MCF 10A (cell line): Measurements from ENCODE around the gene TRIM28. TPM values are rescaled to one million over a fixed set of nuclear protein-coding genes. Genes with fewer than 3 reads are reported as not detected.

Experiments used
- BruUV-seq: library from RNA; stranded (reverse); fragments of 400-500 nt; replicated peaks from 2 replicates; lab custom pipeline; 2021; lab: Mats Ljungman, UMichigan
- CTCF ChIA-PET: fragments of 300-600 bp; sonication (Branson Sonifier 250); formaldehyde crosslinking; extraction: SDS; loops from one replicate; lab custom pipeline; 2021; ENCODE audit warnings: antibody characterized with exemption, inconsistent platforms; lab: Yijun Ruan, JAX
- POLR2A ChIA-PET: fragments of 300-600, 350-650 bp; sonication (Branson Sonifier 250); formaldehyde crosslinking; extraction: SDS; loops from one replicate; lab custom pipeline; 2020; ENCODE audit warnings: antibody characterized with exemption, inconsistent platforms; lab: Yijun Ruan, JAX
- DNase-seq: peaks from one replicate; pipeline ENCODE4 v3.0.0-alpha.2; 2018; ENCODE audit not compliant: unreplicated experiment
- H3K27ac Mint-ChIP-seq: one replicate; pipeline ENCODE4 v1.8.0; 2022; ENCODE audit warnings: mild to moderate bottlenecking, low read depth, mixed read lengths; ENCODE audit not compliant: unreplicated experiment
- H3K27me3 Mint-ChIP-seq: one replicate; pipeline ENCODE4 v1.8.0; 2022; ENCODE audit warnings: mixed read lengths; ENCODE audit not compliant: insufficient read depth, unreplicated experiment
- H3K36me3 Mint-ChIP-seq: one replicate; pipeline ENCODE4 v1.8.0; 2022; ENCODE audit warnings: mild to moderate bottlenecking, moderate library complexity, mixed read lengths; ENCODE audit not compliant: insufficient read depth, unreplicated experiment
- H3K4me1 Mint-ChIP-seq: one replicate; pipeline ENCODE4 v1.8.0; 2022; ENCODE audit warnings: mixed read lengths; ENCODE audit not compliant: insufficient read depth, unreplicated experiment
- H3K4me3 Mint-ChIP-seq: one replicate; pipeline ENCODE4 v1.8.0; 2022; ENCODE audit warnings: mild to moderate bottlenecking, moderate library complexity, mixed read lengths; ENCODE audit not compliant: unreplicated experiment
- H3K9me3 Mint-ChIP-seq: one replicate; pipeline ENCODE4 v1.8.0; 2022; ENCODE audit warnings: mixed read lengths; ENCODE audit not compliant: unreplicated experiment
- intact Hi-C: fragments of 100-400 bp; cut with micrococcal nuclease; formaldehyde crosslinking; loops from 2 replicates; pipeline ENCODE4 v1.14.1; 2022
- total RNA-seq: library from RNA; stranded (reverse); gene quantifications from 2 replicates; pipeline ENCODE4 v1.2.3, GENCODE V29; 2022
- TF ChIP-seq, protein P1 (sequence below): fragments of 200-600 bp; IDR thresholded peaks from one replicate; pipeline ENCODE4 v1.8.0; 2022; ENCODE audit warnings: antibody characterized with exemption, mild to moderate bottlenecking; ENCODE audit not compliant: unreplicated experiment

TRIM28 gene
- total RNA-seq, 1 experiment from 2014 or later: 290 TPM

DNA sequence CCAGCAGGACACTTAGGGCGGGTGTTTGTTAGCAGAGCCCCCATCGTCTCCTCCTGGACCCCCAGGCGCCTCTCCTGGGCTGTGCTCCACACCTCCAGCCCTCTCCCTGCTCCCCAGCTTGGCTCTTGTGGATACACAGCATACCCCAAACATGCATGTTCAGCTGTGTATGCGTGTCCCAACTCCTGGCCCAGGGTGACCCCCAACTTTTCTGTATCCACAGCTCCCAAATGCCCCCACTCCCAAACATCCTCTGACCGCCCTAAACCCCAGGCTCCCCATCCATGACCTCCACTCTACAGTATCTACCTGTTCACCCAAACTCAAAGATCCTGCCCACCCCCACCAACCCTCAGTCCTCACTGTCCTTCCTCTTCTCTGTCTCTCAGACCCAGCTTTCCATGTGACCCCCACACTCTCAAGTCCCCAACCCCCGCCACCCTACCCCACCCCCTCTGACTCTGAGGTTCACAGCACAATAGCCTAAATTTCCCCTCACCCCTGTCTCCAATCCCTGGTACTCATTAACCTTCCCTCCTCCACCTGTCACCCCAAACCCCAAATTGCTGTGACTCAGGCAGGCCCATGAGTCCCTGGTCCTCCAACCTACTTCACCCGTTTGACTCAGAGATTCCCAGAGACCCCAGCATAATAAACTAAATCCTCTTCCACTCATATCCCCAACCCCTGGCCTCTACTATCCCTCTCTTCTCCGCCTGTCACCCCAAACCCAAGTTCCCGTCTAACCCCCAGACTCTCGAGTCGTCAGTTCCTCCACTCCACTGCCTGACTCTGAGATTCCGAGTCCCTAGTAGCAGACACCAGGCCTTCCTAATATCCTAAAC lies 13.6 kb downstream of the TRIM28 start:
- no peak for DNase-seq
- ChIA-PET POLR2A (interaction anchor here (0.8 to 7.2 kb wide), 10 partner anchors 8 to 196 kb away, joined by 3 to 77 read pairs (median 4); partner anchors contain the start of genes TRIM28 and ZBTB45), CTCF (interaction anchor here (0.6 to 1.1 kb wide), 2 partner anchors 9 to 43 kb away, joined by 3 to 5 read pairs; no protein-coding TSS in a partner anchor)
- Mint-ChIP-seq H3K9me3 (no peaks in the 10 kb centered on the region), H3K27me3 (no peaks in the 10 kb centered on the region), H3K36me3 (peaks cover 77% of the 10 kb centered on the region), H3K4me3 (peak overlapping the region; percentile 98), H3K27ac (peak overlapping the region; percentile 99), H3K4me1 (peaks cover 40% of the 10 kb centered on the region)
- TF ChIP-seq, protein P1, sequence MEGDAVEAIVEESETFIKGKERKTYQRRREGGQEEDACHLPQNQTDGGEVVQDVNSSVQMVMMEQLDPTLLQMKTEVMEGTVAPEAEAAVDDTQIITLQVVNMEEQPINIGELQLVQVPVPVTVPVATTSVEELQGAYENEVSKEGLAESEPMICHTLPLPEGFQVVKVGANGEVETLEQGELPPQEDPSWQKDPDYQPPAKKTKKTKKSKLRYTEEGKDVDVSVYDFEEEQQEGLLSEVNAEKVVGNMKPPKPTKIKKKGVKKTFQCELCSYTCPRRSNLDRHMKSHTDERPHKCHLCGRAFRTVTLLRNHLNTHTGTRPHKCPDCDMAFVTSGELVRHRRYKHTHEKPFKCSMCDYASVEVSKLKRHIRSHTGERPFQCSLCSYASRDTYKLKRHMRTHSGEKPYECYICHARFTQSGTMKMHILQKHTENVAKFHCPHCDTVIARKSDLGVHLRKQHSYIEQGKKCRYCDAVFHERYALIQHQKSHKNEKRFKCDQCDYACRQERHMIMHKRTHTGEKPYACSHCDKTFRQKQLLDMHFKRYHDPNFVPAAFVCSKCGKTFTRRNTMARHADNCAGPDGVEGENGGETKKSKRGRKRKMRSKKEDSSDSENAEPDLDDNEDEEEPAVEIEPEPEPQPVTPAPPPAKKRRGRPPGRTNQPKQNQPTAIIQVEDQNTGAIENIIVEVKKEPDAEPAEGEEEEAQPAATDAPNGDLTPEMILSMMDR: no peak
- no TSS peak for BruUV-seq
- intact Hi-C loops: loop anchor here (2.0 kb wide), 1 partner anchor 15 kb away; the partner anchor contains the start of gene MZF1

DNA sequence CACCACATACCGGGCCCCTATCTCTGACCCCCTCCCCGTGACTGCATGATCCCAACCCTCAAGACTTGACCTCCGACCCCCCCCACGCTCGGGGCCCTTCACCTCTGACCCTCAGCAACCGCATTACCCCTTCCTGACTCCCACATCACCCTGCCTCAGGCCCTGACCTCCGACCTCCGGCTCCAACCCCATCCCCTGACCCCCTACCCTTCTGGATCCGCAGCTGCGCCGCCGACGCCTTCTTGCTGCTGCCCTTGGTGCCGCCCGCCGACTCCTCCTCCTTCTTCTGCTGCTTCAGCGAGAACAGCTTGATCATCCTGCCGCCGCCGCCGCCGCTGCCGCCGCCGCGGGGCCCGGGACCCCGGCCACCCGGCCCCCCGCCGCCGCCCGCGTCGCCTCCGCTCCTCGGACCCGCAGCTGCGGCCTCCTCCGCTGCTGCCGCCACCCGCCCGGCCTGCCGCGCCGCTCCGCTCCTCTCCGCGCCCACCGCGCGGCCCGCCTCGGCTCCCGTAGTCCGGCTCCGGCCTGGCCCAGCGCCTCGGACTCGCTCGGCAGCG lies 14.3 kb downstream of the TRIM28 start, which contains the start of gene UBE2M:
TSS of gene UBE2M (minus strand) at position 546 of the 557 bp plus-strand sequence. CDS start at position 316, 230 bp downstream.
- CTCF ChIA-PET: no interaction called here
- no TSS peak for BruUV-seq
- peak within 1 kb of the TSS; percentile 99 for H3K27ac Mint-ChIP-seq
- DNase-seq: peak; percentile 29
- peak within 1 kb of the TSS; percentile 98 for H3K4me3 Mint-ChIP-seq
- H3K4me1 Mint-ChIP-seq: peaks cover 34% of the 10 kb centered on the region
- H3K27me3 Mint-ChIP-seq: no peaks in the 10 kb centered on the region
- intact Hi-C loops: loop anchor here (2.0 kb wide), 1 partner anchor 15 kb away; the partner anchor contains the start of gene MZF1
- peaks cover 77% of the 10 kb centered on the region for H3K36me3 Mint-ChIP-seq
- H3K9me3 Mint-ChIP-seq: no peaks in the 10 kb centered on the region
- TF ChIP-seq, protein P1: no peak
- POLR2A ChIA-PET: interaction anchor here (0.6 to 7.2 kb wide), 9 partner anchors 9 to 44 kb away, joined by 3 to 77 read pairs (median 16); partner anchors contain the start of genes MZF1, TRIM28 and ZBTB45

DNA sequence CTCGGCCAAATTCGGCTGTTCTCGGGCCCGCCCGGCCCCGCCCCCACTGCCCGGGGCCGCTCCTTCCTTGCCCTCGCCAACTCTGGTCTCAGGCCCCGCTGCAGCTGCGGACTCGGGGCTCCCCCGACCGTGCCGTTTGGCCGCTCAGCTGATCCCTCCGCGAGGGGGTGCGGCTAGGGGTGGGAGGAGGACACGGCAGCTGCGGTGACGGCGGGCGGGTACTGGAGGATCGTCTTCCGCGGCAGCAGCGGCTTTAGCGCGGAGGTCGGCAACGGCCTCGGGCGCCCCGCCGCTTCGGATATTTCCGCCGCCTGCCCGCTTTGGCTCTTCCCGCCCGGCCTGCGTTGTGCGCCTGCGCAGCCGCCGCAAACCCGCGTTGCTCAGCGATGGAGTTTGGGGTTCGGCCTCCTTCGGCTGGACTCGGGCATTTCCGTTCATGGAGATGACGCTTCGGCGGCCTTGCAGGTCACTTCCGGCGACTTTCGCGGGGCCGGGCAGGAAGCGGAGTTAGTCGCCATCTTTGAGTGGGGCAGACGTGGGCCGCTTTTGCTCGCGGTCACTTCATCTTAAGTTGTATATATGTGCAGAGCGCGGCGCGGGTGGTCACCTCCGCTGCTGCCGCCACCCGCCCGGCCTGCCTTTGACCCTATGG lies 14.9 kb downstream of the TRIM28 start:
- Mint-ChIP-seq H3K27me3 (no peaks in the 10 kb centered on the region), H3K9me3 (no peaks in the 10 kb centered on the region), H3K4me3 (peak overlapping the region; percentile 98), H3K36me3 (peaks cover 73% of the 10 kb centered on the region), H3K4me1 (peaks cover 34% of the 10 kb centered on the region), H3K27ac (peak overlapping the region; percentile 99)
- TF ChIP-seq, protein P1: no peak
- no TSS peak for BruUV-seq
- intact Hi-C loops: loop anchor here (2.0 kb wide), 1 partner anchor 14 kb away; the partner anchor contains the start of gene MZF1
- ChIA-PET CTCF (interaction anchor here (0.6 to 1.2 kb wide), 3 partner anchors 11 to 52 kb away, joined by 3 read pairs; no protein-coding TSS in a partner anchor), POLR2A (interaction anchor here (0.6 to 7.2 kb wide), 12 partner anchors 10 to 80 kb away, joined by 3 to 77 read pairs (median 11); partner anchors contain the start of genes MZF1, TRIM28 and ZBTB45)
- DNase-seq: peak; percentile 99
